ENCODE data around the gene MACROD1. TPM values are rescaled to one million over a fixed set of nuclear protein-coding genes. Genes with fewer than 3 reads are reported as not detected.

Gene MACROD1
- total RNA-seq, 4 donors from 2014 or later = 17.1 to 30.0 (median 29.3) TPM

DNA sequence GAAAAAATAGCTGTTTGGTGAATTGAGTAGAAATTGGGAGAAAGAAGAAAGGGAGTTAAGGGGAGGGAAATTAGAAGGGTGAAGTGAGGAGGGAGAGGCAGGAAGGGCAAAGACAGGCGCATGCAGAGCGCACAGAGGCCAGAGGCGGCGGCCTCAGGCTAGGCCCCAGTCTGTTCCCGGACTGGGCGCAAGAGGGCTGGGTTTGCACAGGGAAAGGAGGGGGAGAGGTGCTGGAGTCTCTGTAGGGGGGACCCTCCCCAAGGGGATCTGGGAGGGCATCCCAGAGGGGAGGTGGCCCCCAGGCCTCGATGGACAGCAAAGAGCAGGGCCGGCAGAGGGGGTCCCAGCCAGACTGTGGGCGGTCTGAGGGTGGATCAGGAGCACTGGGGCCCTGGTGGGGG is 131.5 kb downstream of the MACROD1 start:
- TF ChIP-seq CTCF (IDR thresholded peaks at IDR 0.05) = no peak
- no peak for TF ChIP-seq POLR2A (IDR thresholded peaks at IDR 0.05)
- Histone ChIP-seq H3K27me3 (peaks cover 0 to 16% of the 10 kb centered on the region in 2 donors), H3K36me3 (no peaks in the 10 kb centered on the region), H3K9me3 (no peaks in the 10 kb centered on the region), H3K27ac (no peak overlapping the region), H3K4me3 (no peak overlapping the region), H3K4me1 (peaks cover 0 to 17% (median 4%) of the 10 kb centered on the region in 4 donors)
- no peak for DNase-seq

- Histone ChIP-seq H3K9me3 (no peaks in the 10 kb centered on the region), H3K4me3 (no peak overlapping the region), H3K27me3 (peaks cover 0 to 16% of the 10 kb centered on the region in 2 donors), H3K4me1 (peaks cover 0 to 17% (median 4%) of the 10 kb centered on the region in 4 donors), H3K27ac (no peak overlapping the region), H3K36me3 (no peaks in the 10 kb centered on the region)
- DNase-seq = no peak
- no peak for TF ChIP-seq CTCF (IDR thresholded peaks at IDR 0.05)
- TF ChIP-seq POLR2A (IDR thresholded peaks at IDR 0.05) = no peak
Observed at GRCh38 chr11:64032050-64032449, 133.9 kb downstream of the MACROD1 start.

- H3K4me1 ChIP-seq = peaks cover 0 to 9% (median 1%) of the 10 kb centered on the region in 4 donors
- H3K27ac ChIP-seq = no peak overlapping the region
- DNase-seq = no peak
- peaks cover 0 to 8% of the 10 kb centered on the region in 2 donors for H3K27me3 ChIP-seq
- no peaks in the 10 kb centered on the region for H3K36me3 ChIP-seq
- TF ChIP-seq CTCF (IDR thresholded peaks at IDR 0.05) (no peak), POLR2A (IDR thresholded peaks at IDR 0.05) (no peak)
- H3K9me3 ChIP-seq = no peaks in the 10 kb centered on the region
- H3K4me3 ChIP-seq = no peak overlapping the region
Observed at GRCh38 chr11:64031001-64031400, 134.9 kb downstream of the MACROD1 start.

DNA sequence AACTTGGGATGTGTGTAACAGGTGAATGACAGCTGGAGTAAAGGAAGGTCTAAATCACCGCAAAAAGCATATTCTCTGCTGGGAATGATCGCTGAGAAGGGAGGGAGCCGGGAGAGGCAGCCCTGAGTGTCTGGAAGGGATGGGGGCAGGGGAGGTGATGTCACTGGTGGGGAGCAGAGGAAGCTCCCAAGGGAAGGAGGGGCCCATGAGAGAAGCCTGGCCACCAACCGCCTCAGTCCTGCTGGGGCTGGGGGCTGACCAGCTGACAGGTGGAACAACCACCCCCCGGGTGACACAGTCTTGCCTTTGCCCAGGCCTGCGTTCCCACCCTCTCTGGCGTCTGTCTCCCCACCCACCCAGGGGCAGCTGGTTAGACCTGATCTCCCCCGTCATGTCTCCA is 136.1 kb downstream of the MACROD1 start:
- H3K36me3 ChIP-seq = no peaks in the 10 kb centered on the region
- no peak for DNase-seq
- no peak overlapping the region for H3K4me3 ChIP-seq
- no peaks in the 10 kb centered on the region for H3K4me1 ChIP-seq
- no peak for TF ChIP-seq CTCF (IDR thresholded peaks at IDR 0.05)
- no peak for TF ChIP-seq POLR2A (IDR thresholded peaks at IDR 0.05)
- no peak overlapping the region for H3K27ac ChIP-seq
- peaks cover 0 to under 1% of the 10 kb centered on the region in 2 donors for H3K27me3 ChIP-seq
- no peaks in the 10 kb centered on the region for H3K9me3 ChIP-seq

GRCh38 chr11:64028398-64029115 is 137.4 kb downstream of the MACROD1 start:
- H3K27me3 ChIP-seq = no peaks in the 10 kb centered on the region
- no peaks in the 10 kb centered on the region for H3K4me1 ChIP-seq
- no peak for DNase-seq
- no peaks in the 10 kb centered on the region for H3K36me3 ChIP-seq
- TF ChIP-seq POLR2A (IDR thresholded peaks at IDR 0.05) (no peak), CTCF (IDR thresholded peaks at IDR 0.05) (no peak)
- H3K9me3 ChIP-seq = no peaks in the 10 kb centered on the region
- H3K27ac ChIP-seq = no peak overlapping the region
- H3K4me3 ChIP-seq = no peak overlapping the region

All from Peyer's patch (tissue), 4 donors.